GM18505 (cell line): Measurements from ENCODE around the gene TAOK2.
A peak's percentile ranks its signal among the peaks of the same experiment; 100 is the strongest.
"Not testable (repeated sequence)": the region's sequence is repeated elsewhere in the genome, so short reads cannot be mapped to it uniquely, and the experiment has no call there.

Source experiments
- ATAC-seq: cut with Tn5 transposase; IDR thresholded peaks from one replicate; pipeline ENCODE4 v1.9.1; 2021; ENCODE audit not compliant: unreplicated experiment
- POLR2A ChIP-seq: IDR thresholded peaks from 4 replicates; pipeline ENCODE4 v1.6.1; 2011; ENCODE audit warnings: borderline replicate concordance; ENCODE audit not compliant: insufficient read depth, insufficient read length; ENCODE audit errors: extremely low read depth

The TAOK2 gene

GRCh38 chr16:29973384-29974246 is at the start of gene TAOK2:
Gene TAOK2 (plus strand): TSS chr16:29973868. CDS start chr16:29977773, 3,905 bp downstream.
- peak; percentile 83 for TF ChIP-seq POLR2A
- peak; percentile 93 for ATAC-seq

DNA sequence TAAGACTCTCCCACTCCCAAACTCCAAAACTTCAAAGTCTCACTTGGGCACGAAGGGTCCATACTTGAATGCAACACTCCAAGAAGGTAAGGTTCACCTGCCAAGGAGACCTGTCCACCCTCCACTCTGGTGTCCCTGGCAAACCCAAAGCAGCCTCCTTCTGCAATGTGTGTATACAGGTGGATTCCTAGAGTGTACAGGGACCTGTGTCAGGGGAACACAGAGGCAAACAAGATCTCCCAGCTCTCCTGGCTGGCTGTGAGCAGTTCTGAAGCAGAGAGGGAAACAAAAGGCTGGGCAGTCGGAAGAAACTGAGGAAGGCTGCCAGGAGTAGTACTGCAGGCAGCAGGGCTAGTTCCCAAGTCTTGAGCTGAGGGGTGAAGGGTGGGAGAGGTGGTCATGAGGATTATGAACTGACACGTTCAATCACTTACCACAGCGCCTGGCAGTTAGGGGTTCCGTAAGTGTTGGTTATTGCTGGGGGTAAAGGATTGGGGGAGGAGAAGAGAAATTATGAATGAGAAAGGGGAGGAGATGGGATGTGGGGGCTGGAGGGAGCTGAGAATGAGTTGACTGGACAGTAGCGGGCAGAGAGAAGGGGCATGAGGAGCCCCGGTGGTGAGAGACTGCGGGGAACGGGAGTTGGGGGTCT is 48.4 kb upstream of the TAOK2 start:
- no peak for ATAC-seq
- no peak for TF ChIP-seq POLR2A

DNA sequence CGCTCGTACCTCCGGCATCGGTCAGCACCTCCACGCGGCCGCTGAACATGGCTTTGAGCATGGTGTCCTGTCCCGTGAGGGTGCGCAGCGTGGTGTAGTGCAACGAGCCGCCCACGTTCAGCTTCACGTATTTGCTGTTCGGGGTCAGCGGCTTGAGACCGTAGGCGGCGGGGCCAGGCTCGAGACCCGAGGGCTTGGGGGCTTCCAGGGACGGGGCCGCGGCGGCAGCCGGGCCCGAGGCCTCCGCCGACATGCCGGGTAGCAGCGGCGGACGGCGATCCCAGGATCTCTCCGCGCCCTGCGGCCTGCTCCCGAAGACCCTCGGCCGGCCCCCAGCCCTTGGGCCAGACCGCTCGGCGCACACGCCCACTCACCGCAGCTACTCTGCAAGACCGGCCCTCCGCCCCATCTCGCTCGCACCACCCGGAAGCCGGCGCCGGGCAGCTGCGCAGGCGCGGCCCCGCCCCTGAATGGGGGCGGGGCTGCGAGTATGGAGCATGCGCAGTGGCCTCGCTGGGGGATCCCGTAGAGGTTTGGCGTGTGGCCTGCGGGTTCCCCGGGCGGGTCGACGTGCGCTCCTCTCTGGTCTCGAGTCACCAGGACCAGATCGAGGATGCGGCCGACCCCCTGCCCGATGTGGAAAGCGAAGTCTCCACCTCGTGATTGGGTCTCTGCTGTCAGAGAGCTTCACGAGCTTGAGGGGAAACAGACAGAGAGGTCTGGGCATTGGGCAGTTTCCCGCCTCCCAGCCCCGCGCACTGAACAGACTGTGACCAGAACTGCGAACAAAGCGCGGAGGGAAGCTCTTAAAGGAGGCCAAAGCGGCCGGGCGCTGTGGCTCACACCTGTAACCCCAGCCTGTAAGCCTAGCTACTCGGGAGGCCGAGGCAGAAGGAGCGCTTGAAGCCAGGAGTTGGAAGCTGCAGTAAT is 47.6 kb upstream of the TAOK2 start, which contains the start of gene KCTD13:
Gene KCTD13, minus strand, starts transcription at position 446 of the 930 bp plus-strand sequence. Its CDS starts 193 bp downstream, at position 253.
- peak; percentile 86 for ATAC-seq
- peak; percentile 84 for TF ChIP-seq POLR2A

GRCh38 chr16:29926711-29927052 is 47.0 kb upstream of the TAOK2 start:
- TF ChIP-seq POLR2A: no peak
- ATAC-seq: no peak

GRCh38 chr16:29927070-29927905 is 46.4 kb upstream of the TAOK2 start:
- no peak for ATAC-seq

DNA sequence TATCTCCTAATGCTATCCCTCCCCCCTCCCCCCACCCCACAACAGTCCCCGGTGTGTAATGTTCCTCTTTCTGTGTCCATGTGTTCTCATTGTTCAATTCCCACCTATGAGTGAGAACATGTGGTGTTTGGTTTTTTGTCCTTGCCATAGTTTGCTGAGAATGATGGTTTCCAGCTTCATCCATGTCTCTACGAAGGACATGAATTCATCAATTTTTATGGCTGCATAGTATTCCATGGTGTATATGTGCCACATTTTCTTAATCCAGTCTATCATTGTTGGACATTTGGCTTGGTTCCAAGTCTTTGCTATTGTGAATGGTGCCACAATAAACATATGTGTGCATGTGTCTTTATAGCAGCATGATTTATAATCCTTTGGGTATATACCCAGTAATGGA is 41.9 kb upstream of the TAOK2 start:
- not testable (repeated sequence) for ATAC-seq

More at GRCh38 chr16:29927070-29927905, 46.4 kb upstream of the TAOK2 start:
- TF ChIP-seq POLR2A: no peak

GRCh38 chr16:29940656-29941055 is 33.0 kb upstream of the TAOK2 start:
- no peak for ATAC-seq
- no peak for TF ChIP-seq POLR2A

DNA sequence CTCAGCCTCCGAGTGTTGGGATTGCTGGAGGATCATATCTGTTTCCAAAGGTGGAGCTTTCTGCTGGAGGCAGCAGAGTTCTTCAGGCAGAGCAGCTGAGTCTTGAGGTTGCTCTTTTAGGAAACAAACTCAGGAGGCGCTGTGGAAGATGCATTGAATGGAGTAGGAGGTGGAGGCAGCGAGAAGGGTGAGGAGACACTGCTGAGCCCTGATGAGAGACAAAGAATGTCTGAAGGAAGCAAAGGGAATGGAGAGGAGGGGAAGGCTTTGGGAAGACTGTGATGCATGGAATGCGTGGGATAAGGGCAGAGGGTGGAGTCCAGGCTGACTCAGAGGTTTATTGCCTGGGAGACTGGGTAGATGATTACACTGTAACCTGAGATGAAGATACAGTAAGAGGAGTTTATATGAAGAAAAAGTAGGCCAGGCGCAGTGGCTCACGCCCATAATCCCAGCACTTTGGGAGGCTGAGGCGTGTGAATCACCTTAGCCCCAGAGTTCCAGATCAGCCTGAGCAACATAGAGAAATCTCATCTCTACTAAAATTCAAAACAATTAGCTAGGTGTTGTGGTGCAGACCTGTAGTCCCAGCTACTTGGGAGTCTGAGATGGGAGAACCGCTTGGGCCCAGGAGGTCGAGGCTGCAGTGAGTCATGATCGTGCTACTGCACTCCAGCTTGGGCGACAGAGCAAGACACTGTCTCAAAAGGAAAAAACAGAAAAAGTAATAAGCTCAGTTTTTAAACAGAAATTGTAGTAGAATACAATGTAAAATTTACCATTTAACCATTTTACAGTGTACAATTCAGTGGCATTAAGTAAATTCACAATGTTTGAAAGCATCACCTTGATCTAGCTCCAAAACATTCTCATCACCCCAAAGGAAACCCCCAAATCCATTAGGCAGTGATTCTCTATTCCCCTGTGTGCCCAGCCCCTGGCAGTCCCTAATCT is 29.5 kb upstream of the TAOK2 start:
- TF ChIP-seq POLR2A: no peak
- ATAC-seq: no peak

GRCh38 chr16:29947897-29948296 is 25.8 kb upstream of the TAOK2 start:
- ATAC-seq: no peak
- TF ChIP-seq POLR2A: no peak

DNA sequence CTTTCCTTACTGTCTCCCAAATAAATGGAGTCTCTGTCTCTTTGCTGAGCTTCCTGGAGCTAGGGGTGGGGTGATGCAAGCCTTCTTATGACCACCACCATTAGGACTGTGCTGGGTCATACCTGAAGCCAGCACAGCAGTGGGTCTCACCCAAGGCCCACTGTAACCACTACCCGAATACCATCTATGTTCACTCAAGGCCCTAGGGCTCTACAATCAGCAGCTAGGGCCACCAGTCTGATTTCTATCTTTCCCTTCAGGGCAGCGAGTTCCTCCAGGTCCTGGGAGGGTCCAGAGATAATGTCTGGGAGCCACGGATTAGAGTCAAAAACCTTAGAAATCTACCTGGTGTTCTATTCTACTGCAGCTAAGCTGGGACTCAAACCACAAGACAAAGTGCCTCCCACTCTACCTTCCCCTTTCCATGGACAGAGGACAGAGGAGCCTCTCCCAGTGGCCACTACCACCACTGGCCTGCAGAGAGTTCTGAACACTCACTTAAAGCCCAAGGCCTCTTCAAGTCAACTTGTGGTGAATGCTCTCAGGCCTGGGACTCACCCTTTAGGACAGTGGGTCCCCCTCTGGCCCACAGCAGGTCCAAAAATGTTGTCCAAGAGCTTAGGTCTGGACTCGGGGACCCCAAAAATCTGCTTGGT is 22.7 kb upstream of the TAOK2 start:
- ATAC-seq: no peak

DNA sequence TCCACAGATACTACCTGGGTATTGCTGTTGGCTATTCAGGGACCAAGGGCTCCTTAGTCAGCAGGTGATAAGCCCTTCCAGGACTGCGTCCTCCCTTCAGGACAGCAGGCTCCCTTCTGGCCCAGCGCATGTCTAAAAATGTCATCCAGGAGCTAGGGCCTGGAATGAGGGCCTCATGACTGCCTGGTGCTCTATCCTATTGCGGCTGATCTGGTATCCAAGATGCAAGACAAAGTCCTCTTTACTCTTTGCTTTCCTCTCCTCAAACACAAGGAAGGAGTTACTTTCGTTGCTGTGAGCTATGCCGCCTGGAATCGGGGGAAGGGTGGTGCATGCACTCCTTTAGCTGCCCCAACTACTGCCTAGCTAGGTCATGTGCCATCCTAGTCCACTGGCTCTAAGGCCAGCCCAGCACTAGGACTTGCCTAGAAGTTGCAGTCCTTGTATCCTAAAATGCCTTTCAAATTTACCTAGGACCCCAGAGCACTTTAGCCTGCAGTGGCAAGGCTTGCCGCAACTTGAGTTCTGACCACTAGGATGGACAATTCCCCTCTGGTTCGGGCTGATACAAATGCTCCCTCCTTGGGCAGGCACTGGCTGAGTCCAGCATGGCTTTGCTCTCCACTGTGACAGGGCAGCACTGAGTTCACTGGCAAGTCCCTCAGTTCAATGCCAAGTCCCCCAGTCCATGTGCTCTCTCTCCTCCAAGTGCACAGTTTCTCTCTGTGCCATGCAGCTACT is 21.9 kb upstream of the TAOK2 start:
- no peak for TF ChIP-seq POLR2A
- no peak for ATAC-seq

More for the DNA sequence above, 22.7 kb upstream of the TAOK2 start:
- TF ChIP-seq POLR2A: no peak

DNA sequence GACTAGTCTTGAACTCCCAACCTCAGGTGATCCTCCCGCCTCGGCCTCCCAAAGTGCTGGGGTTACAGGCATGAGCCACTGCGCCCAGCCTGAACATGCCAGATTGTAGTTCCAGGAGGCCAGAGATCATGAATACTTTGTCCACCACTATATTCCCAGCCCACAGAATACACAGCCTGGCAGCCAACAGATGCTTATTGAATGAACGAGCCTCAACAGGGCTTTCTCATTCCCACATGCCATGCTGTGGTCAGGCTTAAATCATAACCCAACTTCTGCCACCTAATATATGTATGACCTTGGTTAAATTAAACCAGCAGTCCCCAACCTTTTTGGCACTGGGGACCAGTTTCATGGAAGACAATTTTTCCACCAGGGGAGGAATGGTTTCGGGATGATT is 14.9 kb upstream of the TAOK2 start:
- ATAC-seq: no peak

More for the DNA sequence above, 14.9 kb upstream of the TAOK2 start:
- no peak for TF ChIP-seq POLR2A
